Mucosa of rectum (tissue), 2 donors: ENCODE results near the gene PPFIBP1.
"Not testable (repeated sequence)": the region's sequence is repeated elsewhere in the genome, so short reads cannot be mapped to it uniquely, and the experiment has no call there.

ENCODE experiments used
- H3K27ac ChIP-seq, 2 donors: one replicate each; pipeline ENCODE4 v1.7.0; 2013; ENCODE audit warnings: inconsistent platforms in 2 of 2, low read depth in 2 of 2, low read length in 2 of 2
- H3K27me3 ChIP-seq, 2 donors: one replicate each; pipeline ENCODE4 v1.7.0; 2013; ENCODE audit warnings: low read length in 2 of 2; ENCODE audit not compliant: control insufficient read depth in 2 of 2, insufficient read depth in 2 of 2
- H3K36me3 ChIP-seq, 2 donors: one replicate each; pipeline ENCODE4 v1.7.0; 2013; ENCODE audit warnings: low read length in 2 of 2; ENCODE audit not compliant: control insufficient read depth in 2 of 2, insufficient read depth in 2 of 2
- H3K4me1 ChIP-seq, 2 donors: one replicate each; pipeline ENCODE4 v1.7.0; 2013; ENCODE audit warnings: low read length in 2 of 2, mild to moderate bottlenecking in 1 of 2; ENCODE audit not compliant: control insufficient read depth in 2 of 2, insufficient read depth in 2 of 2
- H3K4me3 ChIP-seq, 2 donors: one replicate each; pipeline ENCODE4 v1.7.0; 2013; ENCODE audit warnings: low read length in 2 of 2
- H3K9ac ChIP-seq, 2 donors: one replicate each; pipeline ENCODE4 v1.7.0; 2013; ENCODE audit warnings: low read length in 2 of 2, low read depth in 1 of 2, mild to moderate bottlenecking in 1 of 2
- H3K9me3 ChIP-seq, 2 donors: one replicate each; pipeline ENCODE4 v1.7.0; 2013; ENCODE audit warnings: low read length in 2 of 2; ENCODE audit not compliant: control insufficient read depth in 2 of 2
- donor health status: healthy.
- donor health status: Normal muscosa, but diverticular disease.

PPFIBP1 gene

GRCh38 chr12:27585739-27586265 lies 61.8 kb downstream of the PPFIBP1 start:
- H3K4me3 ChIP-seq = no peak overlapping the region
- H3K4me1 ChIP-seq = no peaks in the 10 kb centered on the region
- H3K27me3 ChIP-seq = no peaks in the 10 kb centered on the region
- H3K9me3 ChIP-seq = no peaks in the 10 kb centered on the region
- H3K9ac ChIP-seq = no peak overlapping the region
- peaks cover 0 to 3% of the 10 kb centered on the region in 2 donors for H3K36me3 ChIP-seq
- no peak overlapping the region for H3K27ac ChIP-seq

DNA sequence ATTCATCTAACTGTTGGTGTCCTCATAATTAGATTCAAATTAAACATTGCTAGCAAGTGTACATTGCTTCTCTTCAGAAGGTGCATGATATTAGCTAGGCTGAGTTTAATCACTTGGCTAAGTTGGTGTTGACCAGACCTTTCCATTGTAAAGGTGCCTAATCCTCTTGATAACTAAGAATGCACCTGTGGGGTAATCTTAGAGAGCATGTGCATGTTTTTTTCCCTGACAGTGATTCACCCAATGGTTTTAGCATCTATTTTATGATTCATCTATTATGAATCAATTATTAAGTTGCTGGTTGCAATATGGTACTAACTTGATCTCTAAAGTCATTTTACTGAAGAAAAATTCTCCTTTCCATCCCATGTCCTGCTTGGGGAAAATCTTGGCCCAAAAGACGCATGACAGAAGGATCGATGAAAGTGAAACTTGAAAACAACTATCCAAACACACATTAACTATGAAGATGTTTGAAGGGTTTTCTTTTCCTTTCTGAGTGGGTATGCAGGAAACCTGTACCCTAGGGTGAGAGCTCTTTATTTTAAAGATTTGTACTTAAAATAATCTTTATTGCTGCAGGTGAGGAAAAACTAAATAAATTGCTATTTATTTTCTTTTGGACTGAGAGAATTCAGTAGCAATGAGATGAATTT lies 64.2 kb downstream of the PPFIBP1 start:
- H3K27me3 ChIP-seq, H3K4me1 ChIP-seq, H3K36me3 ChIP-seq, H3K9me3 ChIP-seq, H3K9ac ChIP-seq, H3K4me3 ChIP-seq, H3K27ac ChIP-seq: not testable (repeated sequence)

DNA sequence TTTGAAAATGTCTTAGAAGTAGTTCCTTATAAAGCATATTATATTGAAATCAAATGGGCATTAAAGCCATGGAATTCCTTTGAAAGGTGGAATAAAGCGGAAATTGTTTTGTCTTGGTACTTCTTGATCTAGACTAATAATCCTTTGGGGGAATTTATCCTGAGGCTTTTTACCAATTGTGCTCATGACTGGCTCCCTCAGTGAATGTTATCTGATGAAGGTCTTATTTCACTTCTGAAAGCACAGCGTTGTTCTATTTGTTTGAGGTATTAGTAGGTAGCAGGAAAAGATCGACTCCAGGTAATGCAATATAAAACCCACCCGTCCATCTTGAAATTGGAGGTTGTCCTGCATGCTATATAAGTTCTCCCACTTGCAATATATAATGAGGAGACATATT lies 64.8 kb downstream of the PPFIBP1 start:
- Histone ChIP-seq H3K9me3 (no peaks in the 10 kb centered on the region), H3K4me3 (no peak overlapping the region), H3K27me3 (no peaks in the 10 kb centered on the region), H3K4me1 (no peaks in the 10 kb centered on the region), H3K36me3 (no peaks in the 10 kb centered on the region), H3K27ac (no peak overlapping the region), H3K9ac (no peak overlapping the region)

DNA sequence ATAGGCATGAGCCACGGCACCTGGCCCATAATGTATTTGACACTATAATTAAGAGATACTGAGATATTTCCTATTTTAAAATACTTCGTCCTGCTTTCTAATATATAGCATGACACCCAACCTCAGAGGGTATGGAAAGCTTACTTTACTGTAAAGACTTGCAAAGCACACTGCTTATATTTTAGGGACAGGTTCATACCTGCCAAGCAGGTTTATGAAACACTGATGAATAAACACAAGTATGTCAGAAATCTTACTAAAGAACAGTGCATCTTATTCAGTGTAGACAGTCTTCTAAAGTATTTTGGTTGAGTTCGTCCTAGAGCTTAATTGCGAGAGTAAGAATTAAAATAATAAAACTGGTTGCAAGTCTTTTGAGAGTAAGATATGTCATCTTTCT lies 65.4 kb downstream of the PPFIBP1 start:
- Histone ChIP-seq H3K27ac (no peak overlapping the region), H3K9ac (no peak overlapping the region), H3K36me3 (no peaks in the 10 kb centered on the region), H3K9me3 (no peaks in the 10 kb centered on the region), H3K4me1 (no peaks in the 10 kb centered on the region), H3K4me3 (no peak overlapping the region), H3K27me3 (no peaks in the 10 kb centered on the region)

- H3K9me3 ChIP-seq, H3K27me3 ChIP-seq, H3K36me3 ChIP-seq, H3K4me3 ChIP-seq, H3K4me1 ChIP-seq, H3K9ac ChIP-seq, H3K27ac ChIP-seq: not testable (repeated sequence)
These were observed 67.7 kb downstream of the PPFIBP1 start for GRCh38 chr12:27591698-27592097.

- H3K27me3 ChIP-seq = no peaks in the 10 kb centered on the region
- H3K9me3 ChIP-seq = no peaks in the 10 kb centered on the region
- H3K4me1 ChIP-seq = no peaks in the 10 kb centered on the region
- no peak overlapping the region for H3K4me3 ChIP-seq
- H3K36me3 ChIP-seq = no peaks in the 10 kb centered on the region
- H3K27ac ChIP-seq = no peak overlapping the region
- no peak overlapping the region for H3K9ac ChIP-seq
These were observed 68.5 kb downstream of the PPFIBP1 start for GRCh38 chr12:27592548-27592947.

- Histone ChIP-seq H3K27ac (no peak overlapping the region), H3K36me3 (no peaks in the 10 kb centered on the region)
These were observed 69.3 kb downstream of the PPFIBP1 start for GRCh38 chr12:27593266-27593665.

DNA sequence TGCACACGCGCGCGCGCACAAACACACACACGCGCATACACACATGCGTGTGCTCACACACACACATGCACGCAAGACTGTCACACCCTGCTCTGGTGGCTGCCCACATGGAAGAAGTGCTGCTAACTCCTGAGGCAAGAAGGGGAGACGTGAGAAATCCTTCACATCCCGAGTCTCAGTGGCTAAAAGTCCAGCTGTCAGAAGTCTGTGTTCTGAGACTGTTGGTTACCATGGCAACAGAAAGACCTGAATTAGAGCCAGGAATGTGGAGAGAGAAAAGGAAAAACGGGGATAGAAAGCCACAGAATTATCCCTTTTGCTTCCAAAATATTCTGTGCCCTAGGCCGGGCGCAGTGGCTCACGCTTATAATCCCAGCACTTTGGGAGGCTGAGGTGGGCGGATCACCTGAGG lies 71.2 kb downstream of the PPFIBP1 start:
- H3K27ac ChIP-seq = peak overlapping the region in 1 of 2 donors; percentile 34

More at GRCh38 chr12:27593266-27593665, 69.3 kb downstream of the PPFIBP1 start:
- Histone ChIP-seq H3K9me3 (no peaks in the 10 kb centered on the region), H3K4me3 (no peak overlapping the region), H3K4me1 (no peaks in the 10 kb centered on the region), H3K9ac (no peak overlapping the region), H3K27me3 (no peaks in the 10 kb centered on the region)

DNA sequence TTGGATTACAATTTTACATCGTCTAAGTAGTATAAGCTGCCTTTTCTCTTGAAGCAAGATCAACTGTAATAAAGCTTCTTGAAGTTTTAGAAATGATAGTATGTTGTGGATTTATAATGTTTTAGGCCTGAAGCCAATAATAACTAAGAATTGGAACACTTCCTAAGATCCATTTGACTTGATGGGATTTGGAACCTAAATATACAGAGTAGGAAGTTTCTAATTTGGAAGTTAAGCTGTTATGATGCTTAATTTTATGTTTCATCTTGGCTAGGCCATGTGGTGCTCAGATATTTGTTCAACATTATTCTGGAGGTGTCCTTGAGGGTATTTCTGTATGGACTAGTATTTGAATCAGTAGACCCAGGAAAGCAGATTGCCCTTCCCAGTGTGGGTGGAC lies 74.9 kb downstream of the PPFIBP1 start:
- not testable (repeated sequence) for H3K9me3 ChIP-seq, H3K27me3 ChIP-seq, H3K9ac ChIP-seq, H3K27ac ChIP-seq, H3K36me3 ChIP-seq, H3K4me1 ChIP-seq, H3K4me3 ChIP-seq

More for the DNA sequence above, 71.2 kb downstream of the PPFIBP1 start:
- H3K27me3 ChIP-seq = no peaks in the 10 kb centered on the region
- no peak overlapping the region for H3K4me3 ChIP-seq
- H3K36me3 ChIP-seq = no peaks in the 10 kb centered on the region
- H3K4me1 ChIP-seq = no peaks in the 10 kb centered on the region
- H3K9me3 ChIP-seq = no peaks in the 10 kb centered on the region
- H3K9ac ChIP-seq = no peak overlapping the region

- not testable (repeated sequence) for H3K4me3 ChIP-seq, H3K4me1 ChIP-seq, H3K27me3 ChIP-seq, H3K36me3 ChIP-seq, H3K27ac ChIP-seq, H3K9me3 ChIP-seq, H3K9ac ChIP-seq
These were observed 77.2 kb downstream of the PPFIBP1 start for GRCh38 chr12:27601056-27601828.
